BLaER1 treated with 17β-estradiol and CSF1 and Interleukin-3, amounts not matched to agents 10 nM and 100 nM (cell line): ENCODE measurements around the gene UBE2B.
"Not testable (repeated sequence)": the region's sequence is repeated elsewhere in the genome, so short reads cannot be mapped to it uniquely, and the experiment has no call there.

Source experiments
- H3K27ac ChIP-seq, 11 experiments: shearing (Covaris generic); formaldehyde crosslinking; 2 replicates each; pipeline ENCODE4 v1.8.1; 2022
- H3K27me3 ChIP-seq, 11 experiments: shearing (Covaris generic); formaldehyde crosslinking; 2 replicates each; pipeline ENCODE4 v1.8.1; 2022
- H3K36me3 ChIP-seq, 11 experiments: shearing (Covaris generic); formaldehyde crosslinking; 2 replicates each; pipeline ENCODE4 v1.8.1; 2022
- H3K4me1 ChIP-seq, 10 experiments: shearing (Covaris generic); formaldehyde crosslinking; 2 replicates each; pipeline ENCODE4 v1.8.1; 2022
- H3K4me2 ChIP-seq, 11 experiments: shearing (Covaris generic); formaldehyde crosslinking; 2 replicates each; pipeline ENCODE4 v1.8.1; 2022
- H3K4me3 ChIP-seq, 10 experiments: shearing (Covaris generic); formaldehyde crosslinking; 2 replicates each; pipeline ENCODE4 v1.8.1; 2022
- H3K9ac ChIP-seq, 11 experiments: shearing (Covaris generic); formaldehyde crosslinking; 2 replicates each; pipeline ENCODE4 v1.8.1; 2022
- H3K9me3 ChIP-seq, 11 experiments: shearing (Covaris generic); formaldehyde crosslinking; replicated peaks in 1 of 11; 2 replicates each; pipeline ENCODE4 v1.8.1; 2022
- H4K20me1 ChIP-seq, 11 experiments: shearing (Covaris generic); formaldehyde crosslinking; 2 replicates each; pipeline ENCODE4 v1.8.1; 2022
- Cebpa-rat ChIP-seq, 11 experiments: shearing (Covaris generic); IDR thresholded peaks; 2 replicates each; pipeline ENCODE4 v1.8.1; 2022

Gene UBE2B

DNA sequence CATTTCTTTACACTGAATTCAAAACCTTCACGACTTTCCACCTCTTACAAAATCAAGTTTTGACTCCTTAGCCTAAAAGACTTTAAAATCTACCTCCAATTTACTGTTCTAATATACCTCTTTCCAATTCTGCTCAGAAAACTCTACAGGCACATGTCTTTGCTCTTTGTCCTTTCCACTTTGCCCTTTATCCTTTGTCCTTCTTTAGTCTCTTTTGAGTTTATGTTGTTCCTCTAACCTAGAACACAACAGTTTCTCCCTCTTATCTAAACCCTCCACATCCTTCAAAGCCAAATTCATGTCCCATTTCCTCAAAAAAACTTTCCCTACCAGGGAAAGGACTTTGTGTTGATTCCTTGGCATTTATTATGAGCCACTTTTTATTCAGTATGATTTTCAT is 5.8 kb upstream of the UBE2B start:
- TF ChIP-seq Cebpa-rat (IDR thresholded peaks at IDR 0.05), result no peak
- Histone ChIP-seq H3K4me2 (peak overlapping the region in 6 of 11 experiments; percentile 13 to 94 (median 87); a peak in 8 of 22 replicates), H3K27me3 (no peaks in the 10 kb centered on the region), H3K36me3 (peaks cover 0 to 22% (median 11%) of the 10 kb centered on the region in 11 experiments; a peak in 7 of 22 replicates), H3K9me3 (peaks cover 0 to 12% (median 9%) of the 10 kb centered on the region in 11 experiments; a peak in 10 of 22 replicates), H3K4me3 (no peak overlapping the region; a peak in 1 of 20 replicates), H3K4me1 (peaks cover 15 to 36% (median 27%) of the 10 kb centered on the region in 10 experiments), H4K20me1 (no peaks in the 10 kb centered on the region; a peak in 1 of 22 replicates), H3K9ac (no peak overlapping the region), H3K27ac (no peak overlapping the region)

DNA sequence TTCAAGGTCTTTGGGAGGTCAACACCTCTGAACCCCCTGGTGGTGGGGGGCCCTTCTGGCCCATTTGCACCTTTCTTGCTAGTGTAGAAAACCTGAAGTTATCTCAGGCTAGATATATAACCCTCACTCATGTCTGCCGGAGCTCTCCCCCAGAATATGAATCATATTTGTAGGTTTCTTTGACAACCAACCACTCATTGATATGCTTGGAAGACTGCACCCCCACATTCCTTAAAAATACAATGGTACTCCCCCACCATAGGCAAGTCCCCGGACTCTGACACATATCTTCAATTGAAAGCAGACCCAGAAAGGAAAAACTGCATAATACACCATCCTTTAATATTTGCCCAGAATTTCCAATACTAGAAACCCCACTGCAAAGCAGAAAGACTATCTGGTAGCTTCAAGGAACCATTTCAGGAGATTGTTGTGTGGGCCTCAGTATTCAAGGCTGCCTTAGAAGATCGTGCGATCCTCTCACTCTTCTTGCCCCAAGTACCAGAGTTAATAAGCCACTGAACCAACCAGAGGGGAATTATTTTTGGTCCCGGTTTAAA is 978 bp upstream of the UBE2B start:
- Histone ChIP-seq H4K20me1 (peaks cover 30 to 39% (median 35%) of the 10 kb centered on the region in 11 experiments), H3K9ac (peak overlapping the region; percentile 95 to 100 (median 99)), H3K4me3 (peak overlapping the region; percentile 81 to 99 (median 94)), H3K36me3 (peaks cover 10 to 25% (median 18%) of the 10 kb centered on the region in 11 experiments), H3K27me3 (no peaks in the 10 kb centered on the region), H3K9me3 (peaks cover 0 to 12% (median 9%) of the 10 kb centered on the region in 11 experiments; a peak in 10 of 22 replicates), H3K27ac (peak overlapping the region; percentile 96 to 100 (median 98)), H3K4me2 (peak overlapping the region; percentile 75 to 96 (median 86)), H3K4me1 (peaks cover 20 to 49% (median 42%) of the 10 kb centered on the region in 10 experiments)
- TF ChIP-seq Cebpa-rat (IDR thresholded peaks at IDR 0.05), result no peak

DNA sequence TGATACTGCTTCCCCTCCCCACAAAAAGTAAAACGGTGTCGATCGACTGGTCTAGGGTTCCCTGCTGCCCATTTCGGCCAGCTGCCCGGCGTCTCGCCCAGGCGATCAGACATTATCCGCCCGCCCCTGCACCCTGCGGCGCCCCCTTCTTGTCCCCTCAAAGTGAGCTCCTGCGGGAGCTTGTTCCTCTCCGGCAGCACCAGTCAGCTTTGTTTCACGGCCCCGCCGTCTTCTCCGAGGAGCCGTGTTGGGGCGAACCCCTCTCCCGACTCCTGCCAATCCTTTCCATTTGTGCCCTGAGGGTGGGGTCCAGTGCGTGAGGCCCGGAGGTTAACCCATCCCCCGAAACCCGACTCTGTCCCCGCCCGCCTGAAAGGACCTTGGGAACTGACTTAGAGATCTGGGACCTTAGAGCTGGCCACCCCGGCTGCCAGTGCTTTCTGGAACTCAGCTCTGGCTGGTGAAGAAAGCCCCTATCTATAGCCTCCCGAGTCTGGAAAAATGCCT is 518 bp downstream of the UBE2B start:
- peak overlapping the region; percentile 81 to 99 (median 94) for H3K4me3 ChIP-seq
- peak overlapping the region; percentile 79 to 98 (median 92) for H3K4me2 ChIP-seq
- no peaks in the 10 kb centered on the region for H3K27me3 ChIP-seq
- peaks cover 37 to 52% (median 46%) of the 10 kb centered on the region in 11 experiments for H4K20me1 ChIP-seq
- H3K9me3 ChIP-seq, result peaks cover 0 to 12% (median 9%) of the 10 kb centered on the region in 11 experiments; a peak in 10 of 22 replicates
- H3K9ac ChIP-seq, result peak overlapping the region; percentile 95 to 100 (median 99)
- peaks cover 20 to 38% (median 33%) of the 10 kb centered on the region in 10 experiments for H3K4me1 ChIP-seq
- TF ChIP-seq Cebpa-rat (IDR thresholded peaks at IDR 0.05), result no peak
- H3K27ac ChIP-seq, result peak overlapping the region; percentile 96 to 100 (median 98)
- peaks cover 20 to 38% (median 31%) of the 10 kb centered on the region in 11 experiments for H3K36me3 ChIP-seq

DNA sequence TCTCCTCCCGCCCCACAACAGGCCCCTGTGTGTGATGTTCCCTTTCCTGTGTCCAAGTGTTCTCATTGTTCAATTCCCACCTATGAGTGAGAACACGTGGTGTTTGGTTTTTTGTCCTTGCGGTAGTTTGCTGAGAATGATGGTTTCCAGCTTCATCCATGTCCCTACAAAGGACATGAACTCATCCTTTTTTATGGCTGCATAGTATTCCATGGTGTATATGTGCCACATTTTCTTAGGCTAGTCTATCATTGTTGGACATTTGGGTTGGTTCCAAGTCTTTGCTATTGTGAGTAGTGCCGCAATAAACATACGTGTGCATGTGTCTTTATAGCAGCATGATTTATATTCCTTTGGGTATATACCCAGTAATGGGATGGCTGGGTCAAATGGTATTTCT is 2.3 kb downstream of the UBE2B start:
- Histone ChIP-seq H3K4me1 (peaks cover 15 to 33% (median 29%) of the 10 kb centered on the region in 10 experiments), H3K36me3 (peaks cover 37 to 50% (median 43%) of the 10 kb centered on the region in 11 experiments), H4K20me1 (peaks cover 47 to 70% (median 64%) of the 10 kb centered on the region in 11 experiments), H3K4me2 (peak overlapping the region; percentile 79 to 98 (median 92); a peak in 19 of 22 replicates), H3K4me3 (peak overlapping the region in 7 of 10 experiments; percentile 81 to 99 (median 94); a peak in 8 of 20 replicates)
- H3K9ac ChIP-seq, H3K9me3 ChIP-seq, H3K27me3 ChIP-seq, H3K27ac ChIP-seq: not testable (repeated sequence)

DNA sequence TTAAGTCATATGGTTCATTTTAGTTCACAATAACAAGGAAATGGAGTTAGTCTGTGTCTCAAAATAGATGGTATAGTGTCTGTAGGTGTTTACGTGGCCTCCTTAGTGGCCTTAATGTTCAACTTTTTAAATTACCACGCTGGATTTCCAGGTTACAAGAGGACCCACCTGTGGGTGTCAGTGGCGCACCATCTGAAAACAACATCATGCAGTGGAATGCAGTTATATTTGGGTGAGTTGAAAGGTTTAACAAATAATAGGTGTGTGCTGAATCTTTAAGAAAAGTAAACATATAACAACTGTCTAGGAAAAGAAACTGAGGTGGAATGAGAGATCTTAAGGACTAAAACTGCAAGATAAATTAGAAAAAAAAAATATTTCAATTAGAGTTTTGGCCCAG is 2.9 kb downstream of the UBE2B start:
- peaks cover 43 to 51% (median 49%) of the 10 kb centered on the region in 11 experiments for H3K36me3 ChIP-seq
- peaks cover 15 to 33% (median 27%) of the 10 kb centered on the region in 10 experiments for H3K4me1 ChIP-seq
- TF ChIP-seq Cebpa-rat (IDR thresholded peaks at IDR 0.05), result no peak
- peak overlapping the region in 6 of 11 experiments; percentile 1 to 98 (median 16); a peak in 7 of 22 replicates for H3K4me2 ChIP-seq
- no peaks in the 10 kb centered on the region for H3K9me3 ChIP-seq
- no peak overlapping the region for H3K4me3 ChIP-seq
- H3K27me3 ChIP-seq, result no peaks in the 10 kb centered on the region
- H4K20me1 ChIP-seq, result peaks cover 50 to 76% (median 70%) of the 10 kb centered on the region in 11 experiments
- H3K27ac ChIP-seq, result no peak overlapping the region
- H3K9ac ChIP-seq, result no peak overlapping the region

DNA sequence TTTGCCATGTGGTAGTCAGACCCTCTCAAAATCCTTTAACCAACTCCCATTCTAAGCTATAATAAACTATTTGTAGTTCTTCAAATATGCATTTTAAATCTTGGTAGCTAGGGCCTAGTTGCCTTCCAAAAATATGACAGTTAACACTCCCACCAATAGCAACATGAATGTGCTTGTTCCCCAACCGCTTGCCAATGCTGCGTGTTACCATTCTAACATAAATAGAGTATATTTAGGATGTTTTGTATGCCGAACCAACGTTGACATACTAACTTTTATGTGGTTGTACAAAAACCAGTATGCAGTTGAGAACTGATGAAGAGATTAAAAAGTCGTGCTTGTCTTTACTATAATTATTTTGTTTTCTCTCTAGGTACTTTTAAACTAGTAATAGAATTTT is 9.0 kb downstream of the UBE2B start:
- H3K27me3 ChIP-seq, result no peaks in the 10 kb centered on the region
- H3K36me3 ChIP-seq, result peaks cover 94 to 98% (median 97%) of the 10 kb centered on the region in 11 experiments
- H3K4me1 ChIP-seq, result no peaks in the 10 kb centered on the region
- no peak overlapping the region for H3K4me2 ChIP-seq
- no peak for TF ChIP-seq Cebpa-rat (IDR thresholded peaks at IDR 0.05)
- no peak overlapping the region for H3K4me3 ChIP-seq
- H3K27ac ChIP-seq, result no peak overlapping the region
- no peak overlapping the region for H3K9ac ChIP-seq
- no peaks in the 10 kb centered on the region for H3K9me3 ChIP-seq
- peaks cover 36 to 99% (median 62%) of the 10 kb centered on the region in 11 experiments; a peak in 21 of 22 replicates for H4K20me1 ChIP-seq

- H3K4me3 ChIP-seq, H3K9me3 ChIP-seq, H3K27ac ChIP-seq, H3K4me2 ChIP-seq, H3K9ac ChIP-seq, H3K27me3 ChIP-seq, H3K4me1 ChIP-seq: not testable (repeated sequence)
- H4K20me1 ChIP-seq, result peaks cover 29 to 100% (median 56%) of the 10 kb centered on the region in 11 experiments; a peak in 21 of 22 replicates
- H3K36me3 ChIP-seq, result peaks cover 98 to 100% (median 99%) of the 10 kb centered on the region in 11 experiments
These were observed 10.8 kb downstream of the UBE2B start for GRCh38 chr5:134382204-134382603.

DNA sequence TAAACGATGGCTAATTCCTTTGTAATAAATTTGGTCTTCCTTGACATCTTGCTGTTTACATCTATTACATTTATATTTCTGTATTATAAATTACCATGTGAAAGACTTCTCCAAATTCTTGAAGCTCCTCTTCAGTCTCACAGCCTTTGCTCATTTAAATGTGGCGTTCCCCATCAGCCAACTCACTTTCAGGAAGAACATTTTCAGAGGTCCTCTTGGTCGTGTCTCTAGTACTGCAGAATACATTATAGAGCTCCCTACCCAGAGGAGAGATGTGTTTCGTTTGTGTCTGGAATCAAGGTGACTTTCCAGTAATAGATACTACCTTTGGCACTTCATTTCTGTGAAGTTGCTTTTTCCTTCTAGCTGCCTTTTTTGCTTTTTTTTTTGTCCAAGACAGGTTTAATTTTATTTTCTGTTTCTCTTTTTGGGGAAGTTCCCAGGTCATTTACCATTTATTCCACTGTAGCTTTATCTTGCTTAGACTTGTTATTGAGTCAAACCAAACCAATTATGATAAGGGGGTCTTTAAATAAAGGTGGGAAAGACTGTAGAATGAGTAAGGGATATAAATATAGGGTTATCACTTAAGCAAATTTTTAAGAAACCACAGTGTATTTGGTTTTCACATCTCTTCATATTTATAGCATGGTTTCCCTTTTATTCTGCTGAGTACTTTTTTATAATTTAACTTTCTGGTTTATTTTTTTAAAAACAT is 12.8 kb downstream of the UBE2B start:
- no peaks in the 10 kb centered on the region for H3K9me3 ChIP-seq
- H3K27ac ChIP-seq, result no peak overlapping the region
- no peaks in the 10 kb centered on the region for H3K4me1 ChIP-seq
- no peak overlapping the region for H3K4me3 ChIP-seq
- H4K20me1 ChIP-seq, result peaks cover 15 to 100% (median 48%) of the 10 kb centered on the region in 11 experiments; a peak in 18 of 22 replicates
- H3K9ac ChIP-seq, result no peak overlapping the region
- no peak for TF ChIP-seq Cebpa-rat (IDR thresholded peaks at IDR 0.05)
- no peak overlapping the region for H3K4me2 ChIP-seq
- peaks cover 98 to 100% (median 99%) of the 10 kb centered on the region in 11 experiments for H3K36me3 ChIP-seq
- H3K27me3 ChIP-seq, result no peaks in the 10 kb centered on the region

GRCh38 chr5:134387443-134387842 is 16.1 kb downstream of the UBE2B start:
- H3K4me2 ChIP-seq, result no peak overlapping the region
- H3K9ac ChIP-seq, result no peak overlapping the region
- H4K20me1 ChIP-seq, result peaks cover 8 to 100% (median 33%) of the 10 kb centered on the region in 11 experiments; a peak in 16 of 22 replicates
- TF ChIP-seq Cebpa-rat (IDR thresholded peaks at IDR 0.05), result no peak
- no peaks in the 10 kb centered on the region for H3K4me1 ChIP-seq
- no peak overlapping the region for H3K4me3 ChIP-seq
- no peaks in the 10 kb centered on the region for H3K27me3 ChIP-seq
- H3K27ac ChIP-seq, result no peak overlapping the region
- peaks cover 97 to 100% (median 99%) of the 10 kb centered on the region in 11 experiments for H3K36me3 ChIP-seq
- H3K9me3 ChIP-seq, result no peaks in the 10 kb centered on the region
